ENCODE results near the gene CDH9.

Gene CDH9

DNA sequence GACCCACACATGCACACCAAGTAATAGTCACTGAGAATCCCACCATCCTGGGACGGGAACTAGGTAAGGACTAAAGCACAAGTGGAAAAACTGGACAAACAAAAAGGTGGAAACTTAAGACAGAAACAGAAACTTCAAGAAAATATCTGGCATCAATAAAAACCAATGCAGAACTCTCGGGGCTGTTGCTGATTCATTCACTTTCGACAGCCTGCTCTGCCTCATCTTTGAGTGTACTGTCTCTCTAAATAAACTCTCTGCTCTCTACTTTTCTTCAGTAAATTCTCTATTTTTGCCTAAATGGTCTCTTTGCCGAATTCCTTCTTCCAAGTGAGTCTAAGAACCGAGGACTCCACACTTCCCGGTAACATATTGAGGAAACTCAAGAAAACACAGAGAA is 116.9 kb downstream of the CDH9 start:
- no peak for DNase-seq (ENCODE audit: extremely low read depth, insufficient read length)
- Histone ChIP-seq H3K36me3 (ENCODE audit: control insufficient read depth, insufficient read depth, low read length) (no peaks in the 10 kb centered on the region), H3K4me3 (replicated peaks; ENCODE audit: low read depth, low read length) (no peak overlapping the region), H3K27me3 (replicated peaks; ENCODE audit: control insufficient read depth, insufficient read depth, low read length) (no peaks in the 10 kb centered on the region)
- TF ChIP-seq, protein P1, sequence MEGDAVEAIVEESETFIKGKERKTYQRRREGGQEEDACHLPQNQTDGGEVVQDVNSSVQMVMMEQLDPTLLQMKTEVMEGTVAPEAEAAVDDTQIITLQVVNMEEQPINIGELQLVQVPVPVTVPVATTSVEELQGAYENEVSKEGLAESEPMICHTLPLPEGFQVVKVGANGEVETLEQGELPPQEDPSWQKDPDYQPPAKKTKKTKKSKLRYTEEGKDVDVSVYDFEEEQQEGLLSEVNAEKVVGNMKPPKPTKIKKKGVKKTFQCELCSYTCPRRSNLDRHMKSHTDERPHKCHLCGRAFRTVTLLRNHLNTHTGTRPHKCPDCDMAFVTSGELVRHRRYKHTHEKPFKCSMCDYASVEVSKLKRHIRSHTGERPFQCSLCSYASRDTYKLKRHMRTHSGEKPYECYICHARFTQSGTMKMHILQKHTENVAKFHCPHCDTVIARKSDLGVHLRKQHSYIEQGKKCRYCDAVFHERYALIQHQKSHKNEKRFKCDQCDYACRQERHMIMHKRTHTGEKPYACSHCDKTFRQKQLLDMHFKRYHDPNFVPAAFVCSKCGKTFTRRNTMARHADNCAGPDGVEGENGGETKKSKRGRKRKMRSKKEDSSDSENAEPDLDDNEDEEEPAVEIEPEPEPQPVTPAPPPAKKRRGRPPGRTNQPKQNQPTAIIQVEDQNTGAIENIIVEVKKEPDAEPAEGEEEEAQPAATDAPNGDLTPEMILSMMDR (IDR thresholded peaks at IDR 0.05; ENCODE audit: insufficient read depth, low read length, poor library complexity, severe bottlenecking), result no peak

DNA sequence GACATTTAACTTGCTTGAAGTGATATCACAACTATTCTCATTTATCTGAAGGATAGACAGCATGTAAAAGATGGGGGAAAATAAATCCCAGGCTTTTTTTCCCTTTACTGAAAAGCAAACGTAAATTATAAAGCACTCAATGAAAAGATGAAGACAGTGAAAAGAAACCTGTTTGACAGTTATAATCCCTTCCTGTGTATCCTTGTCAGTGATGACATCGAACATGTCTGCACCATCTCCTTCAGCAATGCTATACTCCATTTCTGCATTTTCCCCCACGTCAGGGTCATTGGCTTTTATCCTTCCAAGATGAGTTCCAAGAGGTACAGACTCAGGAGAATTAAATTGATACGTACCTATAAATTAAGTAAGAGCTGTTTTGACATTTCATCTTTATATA is 134.9 kb downstream of the CDH9 start:
- DNase-seq (ENCODE audit: extremely low read depth, insufficient read length), result no peak
- TF ChIP-seq, protein P1 (IDR thresholded peaks at IDR 0.05; ENCODE audit: insufficient read depth, low read length, poor library complexity, severe bottlenecking), result no peak

DNA sequence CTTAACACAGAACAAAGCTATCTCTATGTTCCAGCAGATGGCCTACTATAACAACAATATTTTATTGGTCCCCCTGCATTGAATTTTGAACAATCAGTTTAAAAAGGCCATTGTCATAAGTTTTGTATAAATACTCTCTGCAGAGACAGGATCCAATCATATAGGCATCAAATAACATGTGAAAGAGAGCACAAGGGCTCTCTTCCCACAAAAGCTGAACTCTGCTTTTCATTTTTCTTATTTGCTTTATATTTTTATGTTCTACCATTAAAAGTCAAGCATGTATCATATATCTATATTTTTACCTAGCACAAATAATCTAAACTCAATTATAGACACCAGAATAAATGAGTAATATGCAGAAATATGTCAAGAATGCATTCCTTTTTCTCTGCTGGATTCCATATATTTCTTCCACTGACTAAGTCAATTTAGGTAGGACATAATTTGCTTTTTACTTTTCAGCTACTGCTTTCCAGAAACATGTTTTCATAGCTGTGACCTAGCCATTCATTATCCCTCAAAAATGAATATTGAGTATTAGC is 143.6 kb downstream of the CDH9 start:
- H3K4me3 ChIP-seq (replicated peaks; ENCODE audit: low read depth, low read length), result no peak overlapping the region
- DNase-seq (ENCODE audit: extremely low read depth, insufficient read length), result no peak
- TF ChIP-seq, protein P1 (IDR thresholded peaks at IDR 0.05; ENCODE audit: insufficient read depth, low read length, poor library complexity, severe bottlenecking), result no peak

More for the DNA sequence above, 134.9 kb downstream of the CDH9 start:
- Histone ChIP-seq H3K27me3 (replicated peaks; ENCODE audit: control insufficient read depth, insufficient read depth, low read length) (no peaks in the 10 kb centered on the region), H3K36me3 (ENCODE audit: control insufficient read depth, insufficient read depth, low read length) (no peaks in the 10 kb centered on the region), H3K4me3 (replicated peaks; ENCODE audit: low read depth, low read length) (no peak overlapping the region)

DNA sequence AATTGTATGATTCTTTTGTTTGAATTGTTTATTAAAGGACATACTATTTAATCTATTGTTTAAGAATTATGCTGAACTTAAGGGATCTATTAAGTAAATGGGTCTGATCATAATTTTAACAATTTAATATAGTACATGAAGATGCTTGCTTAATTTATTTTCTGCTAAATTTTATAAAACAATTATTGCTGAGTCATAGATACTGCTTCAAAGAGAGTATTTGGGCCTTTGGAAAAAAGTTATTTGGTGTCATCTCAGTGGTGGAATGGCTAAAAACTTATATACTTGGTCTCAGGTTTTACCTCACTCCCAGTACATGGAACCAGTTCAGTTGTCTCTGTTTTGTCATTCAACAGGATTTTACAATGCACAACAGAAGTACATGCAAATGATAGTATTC is 145.3 kb downstream of the CDH9 start:
- TF ChIP-seq, protein P1 (IDR thresholded peaks at IDR 0.05; ENCODE audit: insufficient read depth, low read length, poor library complexity, severe bottlenecking), result no peak
- H3K4me3 ChIP-seq (replicated peaks; ENCODE audit: low read depth, low read length), result no peak overlapping the region
- no peaks in the 10 kb centered on the region for H3K27me3 ChIP-seq (replicated peaks; ENCODE audit: control insufficient read depth, insufficient read depth, low read length)
- DNase-seq (ENCODE audit: extremely low read depth, insufficient read length), result no peak
- H3K36me3 ChIP-seq (ENCODE audit: control insufficient read depth, insufficient read depth, low read length), result no peaks in the 10 kb centered on the region

More for the DNA sequence above, 143.6 kb downstream of the CDH9 start:
- Histone ChIP-seq H3K27me3 (replicated peaks; ENCODE audit: control insufficient read depth, insufficient read depth, low read length) (no peaks in the 10 kb centered on the region), H3K36me3 (ENCODE audit: control insufficient read depth, insufficient read depth, low read length) (no peaks in the 10 kb centered on the region)

DNA sequence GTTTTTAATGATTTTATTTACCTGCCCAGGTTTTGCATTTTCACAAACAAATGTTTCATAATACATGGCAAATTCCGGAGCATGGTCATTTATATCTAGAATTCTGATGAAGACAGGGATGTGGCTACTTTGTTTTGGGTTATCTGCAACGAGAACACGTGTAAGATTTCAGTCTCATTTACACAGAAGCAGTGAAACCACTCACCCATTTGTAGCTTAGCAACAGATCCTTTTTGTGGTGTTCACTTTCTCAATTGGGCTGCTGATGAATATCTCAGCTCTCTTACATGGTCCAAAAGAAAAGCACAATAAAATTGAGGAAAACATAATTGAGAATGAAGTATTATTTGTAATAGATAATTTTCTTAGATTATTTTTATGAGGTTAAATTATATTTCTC is 148.6 kb downstream of the CDH9 start:
- TF ChIP-seq, protein P1 (IDR thresholded peaks at IDR 0.05; ENCODE audit: insufficient read depth, low read length, poor library complexity, severe bottlenecking), result no peak
- H3K4me3 ChIP-seq (replicated peaks; ENCODE audit: low read depth, low read length), result no peak overlapping the region
- no peaks in the 10 kb centered on the region for H3K27me3 ChIP-seq (replicated peaks; ENCODE audit: control insufficient read depth, insufficient read depth, low read length)
- no peaks in the 10 kb centered on the region for H3K36me3 ChIP-seq (ENCODE audit: control insufficient read depth, insufficient read depth, low read length)
- no peak for DNase-seq (ENCODE audit: extremely low read depth, insufficient read length)

DNA sequence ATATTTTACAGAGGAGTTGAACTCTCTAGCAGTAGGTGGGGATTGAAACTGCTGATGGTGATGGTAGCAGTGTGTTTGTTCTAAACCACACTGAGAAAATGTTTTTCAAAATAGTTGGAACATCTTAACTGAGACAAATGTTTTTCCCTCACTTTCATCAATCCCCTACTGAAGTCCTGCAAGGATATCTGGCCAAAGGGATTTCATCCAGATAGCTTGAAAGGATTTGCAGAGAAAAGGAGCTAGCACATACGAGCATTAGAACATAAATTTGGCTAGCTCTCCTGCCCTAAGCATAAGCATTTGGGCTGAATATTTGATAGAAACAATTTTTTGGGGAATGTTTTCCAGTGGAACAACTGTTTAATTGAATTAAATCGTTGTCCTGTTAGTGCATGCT is 153.9 kb downstream of the CDH9 start:
- Histone ChIP-seq H3K4me3 (replicated peaks; ENCODE audit: low read depth, low read length) (no peak overlapping the region), H3K36me3 (ENCODE audit: control insufficient read depth, insufficient read depth, low read length) (no peaks in the 10 kb centered on the region), H3K27me3 (replicated peaks; ENCODE audit: control insufficient read depth, insufficient read depth, low read length) (no peaks in the 10 kb centered on the region)
- TF ChIP-seq, protein P1 (IDR thresholded peaks at IDR 0.05; ENCODE audit: insufficient read depth, low read length, poor library complexity, severe bottlenecking), result no peak
- no peak for DNase-seq (ENCODE audit: extremely low read depth, insufficient read length)

All from GM06990 (cell line).